Prostate gland (tissue), 2 donors: Measurements from ENCODE around the gene BIRC3. TPM values are rescaled to one million over a fixed set of nuclear protein-coding genes. Genes with fewer than 3 reads are reported as not detected.

Source experiments
- DNase-seq: peaks from one replicate; pipeline ENCODE4 v3.0.0-alpha.2; 2019; ENCODE audit warnings: low spot score
- H3K27ac ChIP-seq, 2 donors: fragments of 200-600 bp; sonication (generic); 2 replicates each; pipeline ENCODE4 v1.5.1; 2017 to 2019
- H3K27me3 ChIP-seq: fragments of 200-600 bp; sonication (generic); replicated peaks from 2 replicates; pipeline ENCODE4 v1.5.1; 2019; ENCODE audit not compliant: insufficient read depth
- H3K36me3 ChIP-seq, 2 donors: fragments of 200-600 bp; sonication (generic); 1 replicate in 1 of 2; 2 replicates in 1 of 2; pipeline versions ENCODE4 v1.5.1 to v1.8.1; 2017 to 2019
- H3K4me1 ChIP-seq: fragments of 200-600 bp; sonication (generic); replicated peaks from 2 replicates; pipeline ENCODE4 v1.5.1; 2019
- H3K4me3 ChIP-seq, 2 donors: fragments of 200-600 bp; sonication (generic); 2 replicates each; pipeline ENCODE4 v1.5.1; 2017 to 2019
- H3K9me3 ChIP-seq: fragments of 200-600 bp; sonication (generic); 2 replicates; pipeline ENCODE4 v1.5.1; 2017
- CTCF ChIP-seq, 4 experiments: fragments of 200-600 bp in 2 of 4; fragments of 450-650 bp in 2 of 4; sonication (generic) in 2 of 4; IDR thresholded peaks; 1 replicate in 3 of 4; 2 replicates in 1 of 4; pipeline ENCODE4 v1.5.1; 2016 to 2019; ENCODE audit warnings: antibody characterized with exemption in 4 of 4, mild to moderate bottlenecking in 2 of 4, moderate library complexity in 2 of 4
- POLR2A ChIP-seq: fragments of 450-650 bp; IDR thresholded peaks from one replicate; pipeline ENCODE4 v1.6.1; 2016; ENCODE audit warnings: antibody characterized with exemption, mild to moderate bottlenecking
- POLR2AphosphoS5 ChIP-seq: sonication (generic); formaldehyde crosslinking; IDR thresholded peaks from one replicate; pipeline ENCODE4 v1.6.1; 2017; ENCODE audit warnings: antibody characterized with exemption
- WGBS: methylation state at CpG from one replicate; pipeline ENCODE4 v1.1.5; 2018; 5-methylcytosine and 5-hydroxymethylcytosine counted together
- intact Hi-C: fragments of 100-400 bp; cut with DNase I; formaldehyde crosslinking; loops from one replicate; pipeline ENCODE4 v1.14.2; 2022
- total RNA-seq, 2 donors: library from RNA; depleted of rRNA; stranded (reverse); fragments of >200 nt; gene quantifications; one replicate each; pipeline ENCODE4 v1.1.0, GENCODE V29; 2016

BIRC3 gene
- total RNA-seq, 2 donors from 2014 or later, result 5.2 to 9.2 TPM

DNA sequence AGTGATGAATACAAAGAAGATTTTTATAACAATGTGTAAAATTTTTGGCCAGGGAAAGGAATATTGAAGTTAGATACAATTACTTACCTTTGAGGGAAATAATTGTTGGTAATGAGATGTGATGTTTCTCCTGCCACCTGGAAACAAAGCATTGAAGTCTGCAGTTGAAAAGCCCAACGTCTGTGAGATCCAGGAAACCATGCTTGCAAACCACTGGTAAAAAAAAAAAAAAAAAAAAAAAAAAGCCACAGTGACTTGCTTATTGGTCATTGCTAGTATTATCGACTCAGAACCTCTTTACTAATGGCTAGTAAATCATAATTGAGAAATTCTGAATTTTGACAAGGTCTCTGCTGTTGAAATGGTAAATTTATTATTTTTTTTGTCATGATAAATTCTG, 5.3 kb downstream of the BIRC3 start:
- Histone ChIP-seq H3K9me3 (no peaks in the 10 kb centered on the region), H3K27ac (no peak overlapping the region), H3K36me3 (no peaks in the 10 kb centered on the region), H3K4me1 (no peaks in the 10 kb centered on the region), H3K4me3 (no peak overlapping the region), H3K27me3 (no peaks in the 10 kb centered on the region)
- intact Hi-C loops, result loop anchor here (10.0 kb wide), 1 partner anchor 458 kb away; no protein-coding TSS in a partner anchor
- WGBS, result 66% methylated on average over 2 of the region's 2 CpGs
- no peak for DNase-seq
- TF ChIP-seq POLR2A (no peak), CTCF (IDR thresholded peaks at IDR 0.05) (no peak), POLR2AphosphoS5 (no peak)

DNA sequence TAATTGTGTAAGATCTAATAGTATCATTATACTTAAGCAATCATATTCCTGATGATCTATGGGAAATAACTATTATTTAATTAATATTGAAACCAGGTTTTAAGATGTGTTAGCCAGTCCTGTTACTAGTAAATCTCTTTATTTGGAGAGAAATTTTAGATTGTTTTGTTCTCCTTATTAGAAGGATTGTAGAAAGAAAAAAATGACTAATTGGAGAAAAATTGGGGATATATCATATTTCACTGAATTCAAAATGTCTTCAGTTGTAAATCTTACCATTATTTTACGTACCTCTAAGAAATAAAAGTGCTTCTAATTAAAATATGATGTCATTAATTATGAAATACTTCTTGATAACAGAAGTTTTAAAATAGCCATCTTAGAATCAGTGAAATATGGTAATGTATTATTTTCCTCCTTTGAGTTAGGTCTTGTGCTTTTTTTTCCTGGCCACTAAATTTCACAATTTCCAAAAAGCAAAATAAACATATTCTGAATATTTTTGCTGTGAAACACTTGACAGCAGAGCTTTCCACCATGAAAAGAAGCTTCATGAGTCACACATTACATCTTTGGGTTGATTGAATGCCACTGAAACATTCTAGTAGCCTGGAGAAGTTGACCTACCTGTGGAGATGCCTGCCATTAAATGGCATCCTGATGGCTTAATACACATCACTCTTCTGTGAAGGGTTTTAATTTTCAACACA, 6.4 kb downstream of the BIRC3 start:
- Histone ChIP-seq H3K4me1 (no peaks in the 10 kb centered on the region), H3K36me3 (no peaks in the 10 kb centered on the region), H3K4me3 (no peak overlapping the region), H3K27me3 (no peaks in the 10 kb centered on the region), H3K9me3 (no peaks in the 10 kb centered on the region), H3K27ac (no peak overlapping the region)
- WGBS, result 80% methylated on average over 1 of the region's 1 CpG
- intact Hi-C loops, result loop anchor here (10.0 kb wide), 1 partner anchor 459 kb away; no protein-coding TSS in a partner anchor
- TF ChIP-seq POLR2AphosphoS5, result no peak
- TF ChIP-seq POLR2A, result no peak
- no peak for TF ChIP-seq CTCF (IDR thresholded peaks at IDR 0.05)
- DNase-seq, result no peak

- Histone ChIP-seq H3K27ac (no peak overlapping the region), H3K27me3 (no peaks in the 10 kb centered on the region), H3K36me3 (no peaks in the 10 kb centered on the region), H3K9me3 (no peaks in the 10 kb centered on the region), H3K4me3 (no peak overlapping the region), H3K4me1 (no peaks in the 10 kb centered on the region)
- DNase-seq, result no peak
- TF ChIP-seq CTCF (IDR thresholded peaks at IDR 0.05) (no peak), POLR2A (no peak), POLR2AphosphoS5 (no peak)
- intact Hi-C loops, result loop anchor here (10.0 kb wide), 1 partner anchor 460 kb away; no protein-coding TSS in a partner anchor
- 68% methylated on average over 3 of the region's 3 CpGs for WGBS
Measured at GRCh38 chr11:102325088-102325487, 7.8 kb downstream of the BIRC3 start.

DNA sequence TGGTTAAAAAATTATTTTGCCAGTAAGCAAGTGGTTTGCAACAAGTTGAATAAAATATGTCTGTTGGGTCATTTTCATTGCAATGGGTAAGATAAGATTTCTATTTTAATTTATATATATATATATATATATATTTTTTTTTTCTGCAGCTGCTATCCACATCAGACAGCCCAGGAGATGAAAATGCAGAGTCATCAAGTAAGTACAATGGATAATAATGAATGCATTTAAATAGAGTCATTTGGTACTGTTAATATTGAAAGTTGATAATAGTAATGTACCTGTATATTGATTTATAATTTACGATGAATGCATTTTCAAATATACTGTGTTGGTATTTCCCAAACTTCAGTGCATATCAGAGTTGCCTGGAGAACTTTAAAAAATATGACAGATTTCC, 11.5 kb downstream of the BIRC3 start:
- no peaks in the 10 kb centered on the region for H3K4me1 ChIP-seq
- no peak overlapping the region for H3K4me3 ChIP-seq
- DNase-seq, result no peak
- WGBS, result 95% methylated on average over 1 of the region's 1 CpG
- H3K27ac ChIP-seq, result no peak overlapping the region
- H3K9me3 ChIP-seq, result no peaks in the 10 kb centered on the region
- no peak for TF ChIP-seq POLR2A
- TF ChIP-seq CTCF (IDR thresholded peaks at IDR 0.05), result no peak
- TF ChIP-seq POLR2AphosphoS5, result no peak
- no peaks in the 10 kb centered on the region for H3K36me3 ChIP-seq
- H3K27me3 ChIP-seq, result no peaks in the 10 kb centered on the region
- intact Hi-C loops, result loop anchor here (10.0 kb wide), 1 partner anchor 464 kb away; no protein-coding TSS in a partner anchor

GRCh38 chr11:102330231-102330630, 12.9 kb downstream of the BIRC3 start:
- no peaks in the 10 kb centered on the region for H3K36me3 ChIP-seq
- TF ChIP-seq POLR2AphosphoS5 (no peak), POLR2A (no peak), CTCF (IDR thresholded peaks at IDR 0.05) (no peak)

More at GRCh38 chr11:102330231-102330630, 12.9 kb downstream of the BIRC3 start:
- Histone ChIP-seq H3K9me3 (no peaks in the 10 kb centered on the region), H3K27me3 (no peaks in the 10 kb centered on the region), H3K27ac (no peak overlapping the region), H3K4me1 (no peaks in the 10 kb centered on the region), H3K4me3 (no peak overlapping the region)
- no peak for DNase-seq
- intact Hi-C loops, result no loop called here
